ENCODE results near the gene ITGB5.
A peak's percentile ranks its signal among the peaks of the same experiment; 100 is the strongest.
"Not testable (repeated sequence)": the region's sequence is repeated elsewhere in the genome, so short reads cannot be mapped to it uniquely, and the experiment has no call there.

Gene ITGB5

DNA sequence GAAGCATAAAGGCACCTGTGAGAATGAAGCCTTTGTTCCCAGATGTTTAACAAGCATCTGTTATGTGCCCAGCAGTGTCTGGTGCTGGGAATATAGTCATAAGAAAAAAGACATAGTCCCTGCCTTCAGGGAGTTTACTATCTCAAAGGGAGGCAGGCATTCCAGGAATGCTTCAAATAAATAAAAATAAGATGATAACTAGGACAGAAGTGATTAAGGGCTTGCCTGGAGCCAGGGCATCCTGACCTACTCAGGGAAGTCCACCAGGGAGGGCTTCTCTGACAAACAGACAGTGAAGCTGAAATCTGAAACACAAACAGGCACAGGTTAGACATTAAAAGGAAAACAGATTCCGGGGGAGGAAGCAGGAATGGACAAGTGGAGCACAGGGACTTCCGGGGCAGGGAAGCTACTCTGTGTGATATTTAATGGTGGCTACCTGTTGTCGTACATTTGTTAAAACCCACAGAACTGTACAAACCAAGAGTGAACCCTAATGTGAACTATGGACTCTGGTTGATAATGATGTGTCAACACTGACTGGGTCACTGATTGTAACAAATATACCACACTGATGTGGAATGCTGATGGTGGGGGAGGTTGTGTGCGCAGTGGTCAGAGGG, 53.3 kb downstream of the ITGB5 start:
- DNase-seq = no peak

GRCh38 chr3:124832782-124833709, 54.1 kb downstream of the ITGB5 start:
- DNase-seq = no peak

DNA sequence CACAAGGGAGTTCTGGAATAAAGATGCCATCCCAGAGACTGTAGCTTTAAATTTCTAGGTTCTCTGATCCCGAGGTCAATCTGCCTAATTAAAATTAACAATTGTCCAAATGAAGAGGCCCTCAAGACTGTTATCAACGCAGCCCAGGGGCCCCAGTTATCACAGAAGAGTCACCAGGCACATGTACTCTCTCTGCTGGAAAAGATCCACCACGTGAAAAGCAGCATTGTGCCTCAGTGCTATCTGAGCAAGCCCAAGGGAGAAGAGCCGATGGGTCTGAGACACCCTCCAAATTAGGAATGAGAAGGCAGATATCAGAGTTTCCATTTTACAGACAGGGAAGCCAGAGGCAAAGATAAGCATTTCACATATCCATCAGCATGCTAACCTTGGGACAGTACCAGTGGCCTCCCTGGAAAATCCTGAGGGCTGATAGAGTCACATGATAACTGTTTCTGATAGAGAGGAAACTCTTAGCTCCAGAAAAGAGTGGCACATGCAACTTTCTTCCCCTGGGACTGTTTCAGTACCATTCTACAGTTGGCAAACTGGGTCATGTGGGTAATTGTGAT, 55.5 kb downstream of the ITGB5 start:
- no peak for DNase-seq

GRCh38 chr3:124829819-124830554, 57.2 kb downstream of the ITGB5 start:
- DNase-seq = no peak

DNA sequence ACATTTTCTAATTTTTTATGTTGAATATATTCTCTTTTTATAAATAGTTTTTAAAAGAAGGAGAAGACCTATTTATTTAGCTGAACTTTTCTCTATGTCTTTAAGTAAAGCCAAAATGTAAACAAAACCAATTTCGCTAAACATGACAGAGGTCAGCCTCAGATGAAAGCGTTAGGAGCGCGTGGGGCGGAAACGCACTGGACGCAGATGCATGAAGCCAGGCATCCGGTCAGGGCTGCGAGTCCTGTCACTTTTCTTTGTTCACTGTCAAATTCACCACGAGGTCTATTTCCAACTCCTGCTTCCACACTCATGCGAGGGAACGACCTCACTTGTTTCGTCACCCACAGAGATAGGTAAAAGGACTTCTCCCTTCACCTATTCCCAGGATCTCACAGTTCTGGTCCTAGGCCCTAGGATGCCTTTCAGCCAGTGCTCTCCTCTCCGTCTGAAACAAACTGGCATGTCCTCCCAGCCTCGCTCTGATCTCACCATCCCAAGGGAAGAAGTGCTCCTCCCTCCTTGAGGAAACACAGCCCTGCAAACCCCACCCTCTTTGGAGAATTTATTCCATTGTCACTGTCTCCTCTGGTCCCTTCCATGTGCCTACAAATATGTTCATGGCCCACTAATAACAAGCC, 57.9 kb downstream of the ITGB5 start:
- DNase-seq = no peak

- DNase-seq = not testable (repeated sequence)
Measured at GRCh38 chr3:124827476-124828206, 59.5 kb downstream of the ITGB5 start.

GRCh38 chr3:124826703-124827102, 60.5 kb downstream of the ITGB5 start:
- DNase-seq = no peak

- no peak for DNase-seq
Measured at GRCh38 chr3:124824286-124824915, 62.8 kb downstream of the ITGB5 start.

- no peak for DNase-seq
Measured at GRCh38 chr3:124823648-124824047, 63.5 kb downstream of the ITGB5 start.

GRCh38 chr3:124823206-124823605, 64.0 kb downstream of the ITGB5 start:
- DNase-seq = no peak

DNA sequence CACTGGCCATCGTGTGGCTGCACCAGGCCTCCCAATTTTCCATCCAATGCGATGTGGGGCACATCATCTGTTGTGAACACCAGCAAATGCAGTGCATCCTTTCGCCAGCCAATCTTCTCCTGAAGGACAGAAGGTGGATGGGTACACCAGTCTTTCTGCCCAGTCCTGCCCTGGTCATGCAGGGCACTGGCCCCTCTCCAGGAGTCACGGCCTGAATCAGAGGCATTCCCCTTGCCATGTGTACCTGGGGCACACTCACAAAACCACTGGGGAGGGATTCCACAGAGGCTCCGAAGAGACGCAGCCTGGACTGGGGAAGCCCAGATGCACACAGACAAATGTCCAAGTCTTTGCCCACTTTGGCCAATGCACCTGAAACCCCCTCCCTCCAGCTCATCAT, 65.8 kb downstream of the ITGB5 start:
- no peak for DNase-seq

DNA sequence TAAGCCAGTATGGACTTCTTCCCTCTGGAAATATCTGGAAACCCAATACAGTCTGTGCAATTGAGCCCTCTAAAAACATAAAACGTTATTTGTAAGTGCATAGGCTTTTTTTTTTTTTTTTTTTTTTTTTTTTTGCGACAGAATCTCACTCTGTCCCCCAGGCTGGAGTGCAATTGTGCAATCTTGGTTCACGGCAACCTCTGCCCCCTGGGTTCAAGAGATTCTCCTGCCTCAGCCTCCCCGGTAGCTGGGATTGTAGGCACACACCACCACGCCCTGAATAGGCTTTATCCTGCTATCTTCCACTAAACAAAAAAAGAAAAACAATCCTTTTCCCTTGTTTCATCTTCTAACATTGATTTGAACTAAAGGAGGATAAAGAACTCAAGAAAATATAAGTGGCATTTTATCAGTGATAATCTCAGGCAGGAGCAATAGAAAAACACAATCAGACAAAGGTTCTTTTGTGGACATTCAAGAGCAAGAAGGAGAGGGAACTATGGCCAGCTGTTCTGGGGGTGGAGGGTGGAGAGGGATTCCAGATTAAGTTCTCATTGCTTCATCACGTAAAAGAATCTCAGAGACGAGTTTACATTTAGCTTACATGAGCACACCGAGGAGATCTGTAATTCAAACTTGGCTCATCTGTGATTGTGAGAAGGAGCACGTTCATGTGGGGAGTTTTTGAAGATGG, 68.6 kb downstream of the ITGB5 start:
- DNase-seq = no peak

DNA sequence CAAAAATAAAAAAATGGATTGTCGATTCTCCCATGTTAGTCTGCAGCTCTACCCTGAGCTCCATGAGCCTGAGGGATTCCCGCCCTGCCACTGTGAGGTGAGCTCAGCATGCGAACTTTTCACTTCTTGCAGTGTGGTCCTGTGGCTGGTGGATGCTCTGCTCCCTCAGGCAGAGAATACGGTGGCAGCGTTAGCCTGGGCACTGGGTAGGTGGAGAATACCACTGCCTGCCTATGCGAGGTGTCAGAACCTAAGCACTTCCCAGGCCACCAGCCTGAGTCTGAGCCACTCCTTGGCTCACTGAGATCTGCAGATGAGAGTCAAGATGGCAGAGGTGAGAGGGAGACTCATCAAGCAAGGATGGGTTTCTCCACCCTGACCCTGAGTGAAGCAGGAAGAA, 70.1 kb downstream of the ITGB5 start:
- DNase-seq = no peak

DNA sequence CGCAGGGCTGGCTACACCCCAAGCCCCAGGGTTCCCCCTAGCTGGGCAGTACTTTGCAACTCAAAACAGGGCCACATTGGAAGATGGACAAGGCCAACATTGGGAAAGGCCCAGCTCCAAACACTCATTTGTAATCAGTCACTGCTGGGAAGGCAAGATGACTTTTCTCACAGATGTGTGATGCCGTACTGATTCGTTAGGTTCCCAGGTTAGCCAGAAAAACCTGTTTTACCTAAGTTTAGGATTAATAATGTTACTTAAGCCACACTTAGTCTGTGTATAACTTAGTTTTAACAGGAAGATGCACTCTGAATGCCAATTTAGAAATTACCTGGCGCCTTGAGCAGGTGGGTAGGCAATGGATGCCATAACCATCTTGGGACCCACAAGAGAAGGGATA, 71.0 kb downstream of the ITGB5 start:
- DNase-seq = no peak

DNA sequence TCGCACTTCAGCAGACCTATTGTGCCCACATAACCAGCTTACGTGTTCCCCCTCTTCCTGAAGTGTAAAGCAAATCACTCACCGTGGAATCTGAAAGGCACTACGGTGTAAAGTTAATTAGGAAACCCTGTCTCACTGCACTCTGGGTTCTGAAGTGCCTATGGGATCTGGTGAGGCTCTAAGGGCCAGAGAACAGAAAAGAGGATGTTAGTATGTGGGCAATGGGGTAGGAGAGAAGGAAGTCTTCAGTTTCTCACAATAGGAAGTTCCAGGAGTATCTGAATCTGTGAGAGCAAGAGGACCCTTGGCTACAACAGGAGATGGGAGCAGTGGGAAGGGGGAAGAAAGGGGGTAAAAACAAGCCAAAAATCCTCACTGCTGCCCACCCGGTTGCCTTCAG, 71.4 kb downstream of the ITGB5 start:
- DNase-seq = no peak

- no peak for DNase-seq
Measured at GRCh38 chr3:124814620-124815421, 72.3 kb downstream of the ITGB5 start.

DNA sequence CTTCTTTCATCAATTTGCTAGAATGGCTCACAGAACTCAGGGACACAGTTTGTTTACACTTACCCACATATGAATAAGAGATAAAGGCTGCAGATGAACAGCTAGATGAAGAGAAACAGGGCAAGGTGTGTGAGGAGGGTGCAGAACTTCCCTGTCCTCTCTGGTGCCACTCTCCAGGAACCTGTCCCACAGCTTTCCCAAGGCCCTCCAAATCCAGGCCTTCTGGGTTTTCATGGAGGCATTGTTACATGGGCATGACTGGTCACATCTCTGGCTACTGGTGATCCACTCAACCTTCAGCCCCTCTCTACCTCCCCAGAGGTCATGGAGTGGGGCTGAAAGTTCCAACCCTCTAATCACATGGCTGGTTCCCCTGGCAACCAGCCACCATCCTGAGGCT, 73.6 kb downstream of the ITGB5 start:
- DNase-seq = no peak

DNA sequence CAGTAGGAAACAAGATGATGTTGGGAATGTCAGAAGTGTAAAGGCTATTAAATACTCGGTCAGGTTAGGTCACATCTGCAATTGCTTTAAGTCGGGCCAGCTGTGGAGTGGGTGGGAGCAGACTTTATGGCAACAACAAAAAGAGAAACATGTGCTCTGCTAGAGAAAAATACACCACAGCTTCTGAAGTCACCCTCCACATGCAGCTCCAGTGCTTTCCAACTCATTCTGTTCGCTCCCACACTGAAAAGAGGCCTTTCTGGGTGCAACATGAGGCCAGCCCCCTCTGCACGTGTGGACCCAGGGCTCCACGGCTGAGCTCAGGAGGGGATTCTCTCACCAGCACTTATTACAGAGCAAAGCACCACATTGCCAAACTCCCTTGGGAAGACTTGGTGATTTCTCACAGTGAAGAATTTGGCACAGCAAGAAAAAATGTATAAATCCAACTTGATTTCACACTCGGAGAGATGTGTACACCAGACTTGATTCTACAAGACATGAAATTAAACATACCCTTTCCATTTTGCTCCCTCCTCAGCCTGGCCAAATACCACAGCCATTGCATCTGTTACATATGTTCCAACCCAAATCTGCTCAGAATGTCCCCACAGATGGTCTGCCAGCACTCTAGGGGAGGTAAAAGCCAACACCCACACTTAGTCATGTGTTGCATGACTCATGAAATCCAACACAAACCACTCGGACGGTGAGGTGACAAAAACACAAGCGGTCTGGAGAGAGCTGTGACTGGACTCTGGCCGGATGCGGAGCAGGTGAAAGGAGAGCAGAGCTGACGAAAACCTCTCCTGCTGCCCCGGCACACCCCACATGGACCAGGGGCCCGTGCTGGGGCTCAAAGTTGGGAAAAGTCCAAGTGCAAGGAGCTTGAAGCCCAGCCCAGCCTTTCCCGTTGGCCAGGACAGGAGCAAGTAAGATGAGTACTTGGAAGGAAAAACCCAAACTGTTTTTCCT, 74.6 kb downstream of the ITGB5 start:
- DNase-seq = peak; percentile 58

- no peak for DNase-seq
Measured at GRCh38 chr3:124811436-124811835, 75.7 kb downstream of the ITGB5 start.

Measured in 8988T (cell line).